Activated CD4-positive, CD25-positive, alpha-beta regulatory T cell treated with anti-CD3 and anti-CD28 coated beads, Interleukin-2, amount 50 U/mL, for 16 hours (primary cell): ENCODE measurements around the gene THPO.
A peak's percentile ranks its signal among the peaks of the same experiment; 100 is the strongest.

Source experiments
- DNase-seq: peaks from one replicate; pipeline ENCODE4 v3.0.0-alpha.2; 2020; ENCODE audit warnings: low read depth, low spot score

THPO gene

DNA sequence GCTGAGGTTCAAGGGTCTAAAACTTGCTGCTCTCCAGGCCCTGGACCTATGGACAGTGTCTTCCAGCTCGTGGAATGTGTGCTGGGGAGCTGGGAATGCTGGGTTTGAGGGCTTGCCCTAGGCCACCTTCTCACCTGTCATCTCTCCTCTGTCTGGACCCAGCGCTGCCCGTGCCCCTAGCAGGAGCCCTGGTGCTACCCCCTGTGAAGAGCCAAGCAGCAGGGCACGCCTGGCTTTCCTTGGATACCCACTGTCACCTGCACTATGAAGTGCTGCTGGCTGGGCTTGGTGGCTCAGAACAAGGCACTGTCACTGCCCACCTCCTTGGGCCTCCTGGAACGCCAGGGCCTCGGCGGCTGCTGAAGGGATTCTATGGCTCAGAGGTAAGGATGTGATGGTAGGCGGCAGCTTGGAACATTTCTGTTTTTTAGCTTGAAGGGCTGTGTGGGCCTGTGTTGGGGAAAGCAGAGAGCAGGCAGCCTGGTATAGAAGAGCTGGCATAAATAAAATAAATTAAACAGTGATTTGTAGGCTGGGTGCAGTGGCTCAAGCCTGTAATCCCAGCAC, 6.9 kb upstream of the THPO start:
- no peak for DNase-seq

DNA sequence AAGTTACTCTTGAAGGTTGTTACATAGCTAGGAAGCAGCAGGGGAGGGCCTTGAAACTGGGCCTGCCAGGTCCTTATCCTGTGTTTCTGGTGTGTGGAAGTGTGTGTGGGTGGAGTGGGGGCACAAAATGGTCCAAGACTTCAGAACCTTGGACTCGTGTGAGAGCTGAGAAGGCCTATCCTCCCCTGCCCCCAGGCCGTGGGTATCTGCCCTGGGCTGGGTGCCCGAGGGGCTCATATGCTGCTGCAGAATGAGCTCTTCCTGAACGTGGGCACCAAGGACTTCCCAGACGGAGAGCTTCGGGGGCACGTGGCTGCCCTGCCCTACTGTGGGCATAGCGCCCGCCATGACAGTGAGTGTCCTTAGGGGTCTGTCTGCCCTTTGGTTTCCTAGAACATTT, 6.3 kb upstream of the THPO start:
- no peak for DNase-seq

DNA sequence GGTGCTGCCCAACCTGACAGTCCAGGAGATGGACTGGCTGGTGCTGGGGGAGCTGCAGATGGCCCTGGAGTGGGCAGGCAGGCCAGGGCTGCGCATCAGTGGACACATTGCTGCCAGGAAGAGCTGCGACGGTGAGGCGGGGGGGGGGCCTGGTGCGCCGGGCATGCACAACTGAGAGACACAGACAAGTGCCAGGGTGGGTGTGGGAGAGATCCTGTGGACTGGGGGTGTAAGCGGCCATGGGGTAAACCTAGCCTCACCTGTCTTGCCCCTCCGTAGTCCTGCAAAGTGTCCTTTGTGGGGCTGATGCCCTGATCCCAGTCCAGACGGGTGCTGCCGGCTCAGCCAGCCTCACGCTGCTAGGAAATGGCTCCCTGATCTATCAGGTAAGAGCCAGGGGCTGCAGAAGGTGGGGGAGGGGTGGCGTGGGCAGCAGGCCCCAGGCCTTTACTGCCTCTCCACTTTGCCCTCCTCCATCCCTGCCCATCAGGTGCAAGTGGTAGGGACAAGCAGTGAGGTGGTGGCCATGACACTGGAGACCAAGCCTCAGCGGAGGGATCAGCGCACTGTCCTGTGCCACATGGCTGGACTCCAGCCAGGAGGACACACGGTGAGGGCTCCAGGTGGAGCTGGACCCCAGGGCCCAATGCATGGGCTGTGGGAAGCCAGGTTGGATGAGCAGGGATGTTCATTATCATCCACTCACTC, 5.2 kb upstream of the THPO start:
- no peak for DNase-seq

DNA sequence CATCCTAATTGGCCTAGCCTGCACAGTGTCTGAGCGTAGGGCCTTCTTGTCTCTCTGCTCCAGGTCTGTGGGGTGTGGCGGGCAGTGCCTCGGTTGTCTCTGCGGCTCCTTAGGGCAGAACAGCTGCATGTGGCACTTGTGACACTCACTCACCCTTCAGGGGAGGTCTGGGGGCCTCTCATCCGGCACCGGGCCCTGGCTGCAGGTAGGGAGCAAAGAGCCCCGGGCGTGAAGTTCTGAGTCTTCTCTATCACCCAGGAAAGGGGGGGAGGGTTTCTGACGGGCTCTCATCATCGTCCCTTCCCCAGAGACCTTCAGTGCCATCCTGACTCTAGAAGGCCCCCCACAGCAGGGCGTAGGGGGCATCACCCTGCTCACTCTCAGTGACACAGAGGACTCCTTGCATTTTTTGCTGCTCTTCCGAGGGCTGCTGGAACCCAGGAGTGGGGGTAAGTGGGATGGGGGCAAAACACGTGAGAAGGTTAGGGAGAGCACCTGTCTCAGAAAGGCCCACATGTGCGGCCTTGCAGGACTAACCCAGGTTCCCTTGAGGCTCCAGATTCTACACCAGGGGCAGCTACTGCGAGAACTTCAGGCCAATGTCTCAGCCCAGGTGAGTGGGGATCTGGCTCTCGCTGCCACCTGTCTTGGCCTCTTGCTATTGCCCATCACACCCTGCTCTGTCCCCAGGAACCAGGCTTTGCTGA, 4.5 kb upstream of the THPO start:
- no peak for DNase-seq

- DNase-seq, result no peak
These were observed 3.5 kb upstream of the THPO start for GRCh38 chr3:184381261-184382224.

DNA sequence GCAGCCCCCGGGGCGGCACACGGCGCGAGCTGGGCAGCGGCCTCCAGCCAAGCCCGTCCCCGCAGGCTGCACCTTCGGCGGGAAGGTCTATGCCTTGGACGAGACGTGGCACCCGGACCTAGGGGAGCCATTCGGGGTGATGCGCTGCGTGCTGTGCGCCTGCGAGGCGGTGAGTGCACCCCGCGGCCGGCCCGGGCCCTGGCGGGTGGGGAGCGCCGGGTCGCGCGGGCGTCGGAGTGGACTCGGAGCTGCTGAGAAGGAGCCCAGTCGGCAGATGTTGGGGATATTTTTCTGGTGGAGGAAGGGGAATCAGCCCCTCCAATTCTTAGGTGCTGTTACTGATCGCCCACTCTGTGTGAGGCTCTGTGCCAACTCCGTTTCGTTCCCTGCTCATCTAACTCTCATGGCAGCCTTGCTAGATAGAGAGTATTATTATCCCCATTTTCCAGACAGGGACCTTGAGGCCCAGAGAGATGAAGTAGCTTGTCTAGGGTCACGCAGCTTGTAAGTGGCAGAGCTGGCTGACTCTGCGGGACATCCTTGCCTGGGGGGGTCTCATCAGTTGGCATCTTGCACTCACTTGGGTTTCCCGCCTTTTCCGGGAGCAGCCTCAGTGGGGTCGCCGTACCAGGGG, 2.7 kb upstream of the THPO start:
- DNase-seq, result no peak

DNA sequence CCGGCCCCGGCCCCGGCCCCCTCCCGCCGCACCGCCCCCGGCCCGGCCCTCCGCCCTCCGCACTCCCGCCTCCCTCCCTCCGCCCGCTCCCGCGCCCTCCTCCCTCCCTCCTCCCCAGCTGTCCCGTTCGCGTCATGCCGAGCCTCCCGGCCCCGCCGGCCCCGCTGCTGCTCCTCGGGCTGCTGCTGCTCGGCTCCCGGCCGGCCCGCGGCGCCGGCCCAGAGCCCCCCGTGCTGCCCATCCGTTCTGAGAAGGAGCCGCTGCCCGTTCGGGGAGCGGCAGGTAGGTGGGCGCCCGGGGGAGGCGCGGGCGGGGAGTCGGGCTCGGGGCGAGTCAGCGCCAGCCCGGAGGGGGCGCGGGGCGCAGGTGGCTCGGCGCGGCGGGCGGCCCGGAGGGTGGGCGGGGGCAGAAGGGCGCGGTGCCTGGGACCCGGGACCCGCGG, 2.2 kb upstream of the THPO start:
- DNase-seq, result no peak

DNA sequence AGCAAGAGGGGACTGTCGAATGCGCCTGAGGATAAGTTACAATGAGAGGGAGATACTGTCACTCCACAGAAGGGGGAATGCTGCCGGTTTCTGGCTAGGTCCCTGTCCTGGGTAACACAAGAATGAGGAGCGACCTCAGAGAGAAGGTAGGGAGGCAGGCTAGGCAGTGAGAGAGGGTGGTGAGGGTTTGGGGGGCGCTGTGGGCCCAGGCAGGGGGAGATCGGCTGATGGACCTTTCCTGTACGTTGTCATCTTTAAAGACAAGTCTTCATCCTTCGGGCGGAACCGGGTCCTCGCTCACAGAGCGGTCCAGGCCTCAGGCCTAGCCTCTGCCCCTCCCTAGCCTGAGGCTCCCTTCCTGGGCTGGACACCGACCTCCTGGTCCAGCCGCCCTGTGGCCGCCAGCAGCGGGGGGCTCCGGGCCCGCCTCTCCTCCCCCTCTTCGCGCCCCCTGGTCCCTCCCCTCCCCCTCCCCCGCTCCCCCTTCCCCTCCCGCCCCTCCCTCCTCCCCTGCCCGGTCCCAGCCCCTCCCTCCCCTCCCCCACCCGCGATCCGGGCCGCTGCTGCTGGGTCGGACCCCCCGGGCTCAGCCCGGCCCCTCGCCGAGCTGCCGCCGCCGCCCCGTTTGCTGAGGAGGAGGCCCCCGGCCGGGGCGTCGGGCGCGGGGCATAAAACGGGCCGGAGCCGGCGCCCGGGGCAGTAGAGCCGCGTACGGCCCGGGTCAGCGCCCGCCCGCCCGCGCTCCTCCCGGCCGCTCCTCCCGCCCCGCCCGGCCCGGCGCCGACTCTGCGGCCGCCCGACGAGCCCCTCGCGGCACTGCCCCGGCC, 1.6 kb upstream of the THPO start, which contains the start of gene CHRD:
TSS of gene CHRD (plus strand) at position 697 of the 827 bp plus-strand sequence. CDS start 265 bp downstream, outside the sequence.
- no peak for DNase-seq

- DNase-seq, result no peak
These were observed 797 bp upstream of the THPO start for GRCh38 chr3:184378651-184379357.

DNA sequence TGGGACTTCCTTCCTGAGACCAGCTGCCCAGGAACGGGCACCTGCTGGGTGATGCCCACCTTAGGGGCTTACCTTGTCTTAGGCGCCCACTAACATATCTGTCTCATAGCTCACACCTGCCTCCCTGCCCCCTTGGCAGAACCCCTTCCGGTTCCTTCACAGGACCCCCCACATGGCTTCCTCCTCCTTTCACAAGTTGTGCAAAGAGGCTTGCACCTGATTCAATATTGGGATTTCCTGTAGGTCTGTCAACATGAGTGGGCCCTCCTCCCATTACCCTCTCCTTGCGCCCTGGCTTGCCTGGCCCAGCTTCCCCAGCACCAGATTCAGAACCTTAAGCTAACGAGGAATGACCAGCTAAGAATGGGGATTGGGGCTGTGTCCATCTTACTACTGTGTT, 633 bp downstream of the THPO start:
- DNase-seq, result no peak

- no peak for DNase-seq
These were observed 2.1 kb downstream of the THPO start for GRCh38 chr3:184375747-184376461.

DNA sequence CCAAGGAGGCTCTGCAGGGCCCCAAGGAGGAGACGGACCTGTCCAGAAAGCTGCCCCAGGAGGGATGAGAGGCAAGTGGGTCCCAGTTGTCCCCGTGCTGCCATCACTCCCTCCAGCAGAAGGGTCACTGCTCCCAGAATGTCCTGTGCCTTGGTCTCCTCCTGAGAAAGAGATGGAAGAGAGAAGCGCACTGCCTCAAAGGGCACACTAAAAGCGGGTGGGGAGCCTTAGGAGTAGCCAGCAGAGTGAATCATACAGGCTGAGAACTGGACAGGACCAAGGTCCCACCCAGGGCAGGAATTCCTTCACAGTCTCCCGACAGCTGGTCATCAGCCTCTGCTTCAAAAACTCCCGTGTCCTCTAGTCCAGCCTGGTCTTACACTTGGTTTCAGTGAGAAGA, 4.6 kb downstream of the THPO start:
- DNase-seq, result no peak

GRCh38 chr3:184372911-184373310, 5.1 kb downstream of the THPO start:
- DNase-seq, result no peak

GRCh38 chr3:184372296-184372821, 5.6 kb downstream of the THPO start:
- no peak for DNase-seq

DNA sequence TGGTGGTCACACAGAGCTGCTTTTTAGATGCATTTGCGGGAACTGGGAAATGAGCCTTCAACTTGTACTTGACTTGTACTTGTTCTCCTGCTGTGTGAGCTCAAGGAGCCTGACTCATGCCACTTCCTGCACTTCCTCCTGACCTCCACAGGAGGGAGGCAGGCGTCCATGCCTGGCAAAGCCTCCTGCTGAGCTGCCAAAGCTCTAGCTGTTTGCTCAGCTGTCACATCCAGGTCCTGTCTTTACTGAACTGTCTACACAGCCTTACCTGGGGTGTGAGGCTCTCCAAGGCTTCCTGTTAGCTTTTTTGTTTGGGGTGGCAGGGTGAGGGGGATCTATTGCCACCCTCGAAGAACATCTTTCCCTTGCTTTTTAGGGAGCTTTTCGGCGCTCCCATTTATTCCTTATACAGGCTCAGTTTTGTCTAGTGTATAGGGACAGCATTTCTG, 6.4 kb downstream of the THPO start:
- DNase-seq, result peak; percentile 11

GRCh38 chr3:184368586-184369183, 9.3 kb downstream of the THPO start:
- DNase-seq, result no peak

- no peak for DNase-seq
These were observed 9.9 kb downstream of the THPO start for GRCh38 chr3:184368116-184368515.

- no peak for DNase-seq
These were observed 11.3 kb downstream of the THPO start for GRCh38 chr3:184366619-184367289.
